ENCODE results near the gene CKAP2L. TPM values are rescaled to one million over a fixed set of nuclear protein-coding genes. Genes with fewer than 3 reads are reported as not detected.
A peak's percentile ranks its signal among the peaks of the same experiment; 100 is the strongest.

Gene CKAP2L
- polyA plus RNA-seq, 1 donor from 2014 or later: 0.78 TPM

- no peaks in the 10 kb centered on the region for H3K27me3 ChIP-seq (ENCODE audit: insufficient read depth, low read depth, low read length)
- no peak overlapping the region for H3K9ac ChIP-seq (ENCODE audit: low read length)
These were observed 26.7 kb downstream of the CKAP2L start for GRCh38 chr2:112737542-112738232.

GRCh38 chr2:112733871-112734270 lies 30.5 kb downstream of the CKAP2L start:
- no peak overlapping the region for H3K4me2 ChIP-seq (ENCODE audit: low read length)
- no peaks in the 10 kb centered on the region for H3K9me2 ChIP-seq (ENCODE audit: insufficient read depth, low read length)

More at GRCh38 chr2:112737542-112738232, 26.7 kb downstream of the CKAP2L start:
- Histone ChIP-seq H3K27ac (ENCODE audit: low read length) (no peak overlapping the region), H3K9me2 (ENCODE audit: insufficient read depth, low read length) (no peaks in the 10 kb centered on the region), H3K9me3 (ENCODE audit: low read length) (no peaks in the 10 kb centered on the region), H3K4me2 (ENCODE audit: low read length) (no peak overlapping the region), H4K20me1 (ENCODE audit: insufficient read depth) (no peaks in the 10 kb centered on the region), H3K79me2 (replicated peaks; ENCODE audit: insufficient read depth, low read length) (no peaks in the 10 kb centered on the region), H3F3A (ENCODE audit: insufficient read depth, low read length, poor library complexity, severe bottlenecking) (no peaks in the 10 kb centered on the region), H3K4me3 (ENCODE audit: low read length) (no peak overlapping the region), H2AFZ (ENCODE audit: low read depth, low read length) (no peak overlapping the region), H3K36me3 (ENCODE audit: insufficient read depth, low read length) (no peaks in the 10 kb centered on the region)
- no peak for TF ChIP-seq SMC3 (conservative IDR thresholded peaks at IDR 0.05; ENCODE audit: poor library complexity)
- no peak for TF ChIP-seq TAF1 (IDR thresholded peaks at IDR 0.05; ENCODE audit: low read depth)
- no peak for TF ChIP-seq EZH2 (IDR thresholded peaks at IDR 0.05; ENCODE audit: borderline replicate concordance, insufficient read depth, low read length, poor library complexity, severe bottlenecking)
- no peak for TF ChIP-seq MXI1 (conservative IDR thresholded peaks at IDR 0.05; ENCODE audit: poor library complexity, severe bottlenecking)
- no peak for TF ChIP-seq RAD21 (conservative IDR thresholded peaks at IDR 0.05)
- TF ChIP-seq EP300 (conservative IDR thresholded peaks at IDR 0.05; ENCODE audit: poor library complexity, severe bottlenecking): no peak

GRCh38 chr2:112733456-112733855 lies 31.0 kb downstream of the CKAP2L start:
- Histone ChIP-seq H3K4me2 (ENCODE audit: low read length) (no peak overlapping the region), H4K20me1 (ENCODE audit: insufficient read depth) (no peaks in the 10 kb centered on the region), H3K4me3 (ENCODE audit: low read length) (no peak overlapping the region), H3F3A (ENCODE audit: insufficient read depth, low read length, poor library complexity, severe bottlenecking) (no peaks in the 10 kb centered on the region), H3K9me2 (ENCODE audit: insufficient read depth, low read length) (no peaks in the 10 kb centered on the region), H2AFZ (ENCODE audit: low read depth, low read length) (no peak overlapping the region), H3K36me3 (ENCODE audit: insufficient read depth, low read length) (no peaks in the 10 kb centered on the region), H3K9me3 (ENCODE audit: low read length) (no peaks in the 10 kb centered on the region), H3K9ac (ENCODE audit: low read length) (no peak overlapping the region), H3K79me2 (replicated peaks; ENCODE audit: insufficient read depth, low read length) (no peaks in the 10 kb centered on the region), H3K27me3 (ENCODE audit: insufficient read depth, low read depth, low read length) (no peaks in the 10 kb centered on the region), H3K27ac (ENCODE audit: low read length) (peak overlapping the region; percentile 48)
- TF ChIP-seq EP300 (conservative IDR thresholded peaks at IDR 0.05; ENCODE audit: poor library complexity, severe bottlenecking) (peak; percentile 86), REST (IDR thresholded peaks at IDR 0.05; ENCODE audit: borderline replicate concordance) (no peak), CTCF (IDR thresholded peaks at IDR 0.05; ENCODE audit: poor library complexity, severe bottlenecking) (no peak), MXI1 (conservative IDR thresholded peaks at IDR 0.05; ENCODE audit: poor library complexity, severe bottlenecking) (no peak), EZH2 (IDR thresholded peaks at IDR 0.05; ENCODE audit: borderline replicate concordance, insufficient read depth, low read length, poor library complexity, severe bottlenecking) (no peak), POLR2AphosphoS5 (IDR thresholded peaks at IDR 0.05) (peak; percentile 56), RAD21 (conservative IDR thresholded peaks at IDR 0.05) (no peak), SMC3 (conservative IDR thresholded peaks at IDR 0.05; ENCODE audit: poor library complexity) (no peak), TAF1 (IDR thresholded peaks at IDR 0.05; ENCODE audit: low read depth) (no peak)

More at GRCh38 chr2:112733871-112734270, 30.5 kb downstream of the CKAP2L start:
- H4K20me1 ChIP-seq (ENCODE audit: insufficient read depth): no peaks in the 10 kb centered on the region
- H3K79me2 ChIP-seq (replicated peaks; ENCODE audit: insufficient read depth, low read length): no peaks in the 10 kb centered on the region
- no peaks in the 10 kb centered on the region for H3K9me3 ChIP-seq (ENCODE audit: low read length)
- no peaks in the 10 kb centered on the region for H3K36me3 ChIP-seq (ENCODE audit: insufficient read depth, low read length)
- H3K9ac ChIP-seq (ENCODE audit: low read length): no peak overlapping the region
- no peaks in the 10 kb centered on the region for H3K27me3 ChIP-seq (ENCODE audit: insufficient read depth, low read depth, low read length)
- TF ChIP-seq SMC3 (conservative IDR thresholded peaks at IDR 0.05; ENCODE audit: poor library complexity): no peak
- no peak for TF ChIP-seq EP300 (conservative IDR thresholded peaks at IDR 0.05; ENCODE audit: poor library complexity, severe bottlenecking)
- TF ChIP-seq MXI1 (conservative IDR thresholded peaks at IDR 0.05; ENCODE audit: poor library complexity, severe bottlenecking): no peak
- H2AFZ ChIP-seq (ENCODE audit: low read depth, low read length): no peak overlapping the region
- H3F3A ChIP-seq (ENCODE audit: insufficient read depth, low read length, poor library complexity, severe bottlenecking): no peaks in the 10 kb centered on the region
- peak overlapping the region; percentile 48 for H3K27ac ChIP-seq (ENCODE audit: low read length)
- no peak overlapping the region for H3K4me3 ChIP-seq (ENCODE audit: low read length)
